B cell (primary cell): ENCODE results near the gene PRKCB. TPM values are rescaled to one million over a fixed set of nuclear protein-coding genes. Genes with fewer than 3 reads are reported as not detected.

Experiments used
- ATAC-seq: fragments of 200-7000 bp; cut with Tn5 transposase; one replicate; pipeline ENCODE4 v1.10.0; 2021; ENCODE audit warnings: low read depth, mild to moderate bottlenecking, moderate number of reproducible peaks, moderate library complexity
- CTCF ChIA-PET: fragments of 350-600 bp; sonication (Branson Sonifier 250); formaldehyde crosslinking; loops from one replicate; lab custom pipeline; 2021; ENCODE audit warnings: antibody characterized with exemption, inconsistent platforms; lab: Charles Lee
- POLR2A ChIA-PET: fragments of 350-600 bp; sonication (Branson Sonifier 250); formaldehyde crosslinking; loops from one replicate; lab custom pipeline; 2021; ENCODE audit warnings: antibody characterized with exemption; lab: Charles Lee
- DNase-seq: peaks from one replicate; pipeline ENCODE4 v3.0.0; 2013
- H2AFZ ChIP-seq: 2 replicates; pipeline ENCODE4 v1.6.1; 2012; ENCODE audit warnings: mild to moderate bottlenecking, low read depth, low read length; ENCODE audit not compliant: insufficient read depth, poor library complexity, severe bottlenecking
- H3K27ac ChIP-seq, 2 donors: 1 replicate in 1 of 2; 2 replicates in 1 of 2; pipeline ENCODE4 v1.5.1; 2012 to 2013; ENCODE audit warnings: low read length in 2 of 2, mild to moderate bottlenecking in 2 of 2, moderate library complexity in 1 of 2
- H3K27me3 ChIP-seq, 4 experiments: fragments of 200-600 bp in 1 of 4; sonication (generic) in 1 of 4; replicated peaks in 1 of 4; 1 replicate in 2 of 4; 2 replicates in 2 of 4; pipeline versions ENCODE4 v1.6.1 to v1.7.0; 2013 to 2016; ENCODE audit warnings: low read length in 3 of 4, mild to moderate bottlenecking in 2 of 4, mixed read lengths in 1 of 4, moderate library complexity in 1 of 4; ENCODE audit not compliant: insufficient read depth in 4 of 4, control insufficient read depth in 3 of 4; ENCODE audit errors: control extremely low read depth in 1 of 4
- H3K36me3 ChIP-seq, 2 experiments: replicated peaks in 1 of 2; 1 replicate in 1 of 2; 2 replicates in 1 of 2; pipeline versions ENCODE4 v1.6.1 to v1.7.1; 2013; ENCODE audit warnings: low read length in 1 of 2; ENCODE audit not compliant: insufficient read depth in 2 of 2, control insufficient read depth in 1 of 2; ENCODE audit errors: control extremely low read depth in 1 of 2, extremely low read depth in 1 of 2
- H3K4me1 ChIP-seq, 2 donors: fragments of 200-600 bp in 1 of 2; sonication (generic) in 1 of 2; 1 replicate in 1 of 2; 2 replicates in 1 of 2; pipeline versions ENCODE4 v1.5.1 to v1.6.1; 2013 to 2017; ENCODE audit warnings: low read length in 2 of 2; ENCODE audit not compliant: control insufficient read depth in 2 of 2, insufficient read depth in 2 of 2
- H3K4me2 ChIP-seq: replicated peaks from 2 replicates; pipeline ENCODE3; 2012; ENCODE audit warnings: mild to moderate bottlenecking, low read depth, low read length; ENCODE audit not compliant: poor library complexity, severe bottlenecking
- H3K4me3 ChIP-seq, 5 experiments: fragments of 200-600 bp in 1 of 5; sonication (generic) in 1 of 5; 1 replicate in 3 of 5; 2 replicates in 2 of 5; pipeline versions ENCODE4 v1.5.1 to v1.7.0; 2011 to 2016; ENCODE audit warnings: low read length in 4 of 5, mild to moderate bottlenecking in 4 of 5, low read depth in 2 of 5, control low read depth in 1 of 5, moderate library complexity in 1 of 5; ENCODE audit not compliant: insufficient read depth in 1 of 5; ENCODE audit errors: control extremely low read depth in 1 of 5, extremely low read depth in 1 of 5
- H3K79me2 ChIP-seq: fragments of 200-600 bp; sonication (generic); one replicate; pipeline ENCODE4 v1.6.0; 2016; ENCODE audit warnings: low read length; ENCODE audit not compliant: control insufficient read depth, insufficient read depth
- H3K9ac ChIP-seq: fragments of 200-600 bp; sonication (generic); 2 replicates; pipeline ENCODE4 v1.6.1; 2017; ENCODE audit warnings: mild to moderate bottlenecking, low read length, moderate library complexity
- H3K9me3 ChIP-seq, 3 donors: one replicate each; pipeline versions ENCODE4 v1.6.1 to v1.7.1; 2013; ENCODE audit warnings: low read length in 2 of 3; ENCODE audit not compliant: control insufficient read depth in 2 of 3, insufficient read depth in 1 of 3; ENCODE audit errors: control extremely low read depth in 1 of 3
- H4K20me1 ChIP-seq: 2 replicates; pipeline ENCODE4 v1.6.0; 2012; ENCODE audit warnings: mild to moderate bottlenecking, low read length; ENCODE audit not compliant: insufficient read depth, control insufficient read depth, poor library complexity, severe bottlenecking
- H3K27ac Mint-ChIP-seq: one replicate; pipeline ENCODE4 v1.8.0; 2021; ENCODE audit warnings: mixed read lengths
- H3K27me3 Mint-ChIP-seq: one replicate; pipeline ENCODE4 v1.8.0; 2021; ENCODE audit warnings: mixed read lengths
- H3K4me1 Mint-ChIP-seq: one replicate; pipeline ENCODE4 v1.8.0; 2021; ENCODE audit warnings: mixed read lengths
- H3K4me3 Mint-ChIP-seq: one replicate; pipeline ENCODE4 v1.8.0; 2021; ENCODE audit warnings: mixed read lengths
- H3K9me3 Mint-ChIP-seq: one replicate; pipeline ENCODE4 v1.8.0; 2022; ENCODE audit warnings: mixed read lengths; ENCODE audit not compliant: insufficient read depth
- CTCF ChIP-seq: fragments of 200-600 bp; IDR thresholded peaks from one replicate; pipeline ENCODE4 v1.8.0; 2022; ENCODE audit warnings: antibody characterized with exemption, mild to moderate bottlenecking
- EZH2 ChIP-seq: IDR thresholded peaks from 2 replicates; pipeline ENCODE4 v1.6.1; 2012; ENCODE audit warnings: borderline replicate concordance, low read depth, mild to moderate bottlenecking, moderate library complexity, low read length; ENCODE audit not compliant: insufficient read depth, poor library complexity, severe bottlenecking
- WGBS: methylation state at CpG from one replicate; pipeline ENCODE4 v1.1.5; 2013; ENCODE audit warnings: missing lambda C conversion rate; ENCODE audit not compliant: insufficient coverage; 5-methylcytosine and 5-hydroxymethylcytosine counted together
- intact Hi-C: fragments of 100-400 bp; cut with micrococcal nuclease; formaldehyde crosslinking; loops from one replicate; pipeline ENCODE4 v1.10.0; 2022
- polyA plus RNA-seq: library from polyadenylated mRNA; depleted of rRNA; stranded (reverse); fragments of >200 nt; gene quantifications from 2 replicates; pipeline ENCODE4 v1.2.3, GENCODE V29; 2012
- total RNA-seq, 2 donors: library from RNA; stranded (reverse); fragments of 120-200 nt in 1 of 2; gene quantifications; 1 replicate in 1 of 2; 2 replicates in 1 of 2; pipeline versions ENCODE4 v1.2.3 to v1.2.4, GENCODE V29; 2013 to 2022

The PRKCB gene
- total and polyA plus RNA-seq, 2 donors (not counting 1 experiment from before 2014, with no cell fraction given), result 106 to 373 TPM

- Mint-ChIP-seq H3K27ac (peak overlapping the region; percentile 93), H3K27me3 (no peaks in the 10 kb centered on the region), H3K4me3 (no peak overlapping the region), H3K4me1 (peaks cover 89% of the 10 kb centered on the region), H3K9me3 (no peaks in the 10 kb centered on the region)
- peak overlapping the region; percentile 27 for H3K4me2 ChIP-seq
- ChIA-PET POLR2A (interaction anchor here (4.3 kb wide), 1 partner anchor 134 kb away, joined by 23 read pairs; no protein-coding TSS in a partner anchor), CTCF (interaction anchor here (0.8 to 7.3 kb wide), 34 partner anchors 8 to 195 kb away, joined by 3 to 267 read pairs (median 7); no protein-coding TSS in a partner anchor)
- no peaks in the 10 kb centered on the region for H3K27me3 ChIP-seq
- peaks cover 45% of the 10 kb centered on the region for H4K20me1 ChIP-seq
- WGBS, result 70% methylated on average over 2 of the region's 6 CpGs
- peak overlapping the region in 1 of 2 donors; percentile 77 for H3K27ac ChIP-seq
- H2AFZ ChIP-seq, result no peak overlapping the region
- no peak overlapping the region for H3K4me3 ChIP-seq
- peaks cover 9 to 42% of the 10 kb centered on the region in 2 experiments for H3K36me3 ChIP-seq
- no peaks in the 10 kb centered on the region for H3K9me3 ChIP-seq
- no peak for TF ChIP-seq CTCF
- no peak for TF ChIP-seq EZH2
- ATAC-seq (no peak), DNase-seq (no peak)
- H3K9ac ChIP-seq, result no peak overlapping the region
- peaks cover 85% of the 10 kb centered on the region for H3K79me2 ChIP-seq
- H3K4me1 ChIP-seq, result peaks cover 83 to 94% of the 10 kb centered on the region in 2 donors
- intact Hi-C loops, result loop anchor here (5.0 kb wide), 2 partner anchors 74 to 76 kb away; no protein-coding TSS in a partner anchor
These were observed 40.6 kb downstream of the PRKCB start for GRCh38 chr16:23876256-23876896.
